Inflammatory macrophage treated with lipopolysaccharide for 4 hours (primary cell): ENCODE results near the gene MPPED2.
A peak's percentile ranks its signal among the peaks of the same experiment; 100 is the strongest.

ENCODE experiments used
- DNase-seq: peaks from one replicate; pipeline ENCODE4 v3.0.0-alpha.2; 2020

MPPED2 gene

GRCh38 chr11:30586251-30587144, at the start of gene MPPED2:
Gene MPPED2, minus strand, starts transcription at chr11:30586353. Its CDS starts 5,980 bp downstream, at chr11:30580373.
- DNase-seq: peak; percentile 22

- DNase-seq: no peak
These were observed 49.3 kb upstream of the MPPED2 start for GRCh38 chr11:30635401-30635989.

- no peak for DNase-seq
These were observed 45.0 kb upstream of the MPPED2 start for GRCh38 chr11:30631148-30631547.

GRCh38 chr11:30619767-30620166, 33.6 kb upstream of the MPPED2 start:
- no peak for DNase-seq

- no peak for DNase-seq
These were observed 31.6 kb upstream of the MPPED2 start for GRCh38 chr11:30617762-30618161.

GRCh38 chr11:30610628-30611027, 24.5 kb upstream of the MPPED2 start:
- no peak for DNase-seq

GRCh38 chr11:30608534-30608933, 22.4 kb upstream of the MPPED2 start:
- DNase-seq: no peak

- DNase-seq: no peak
These were observed 19.0 kb upstream of the MPPED2 start for GRCh38 chr11:30605036-30605605.

- DNase-seq: no peak
These were observed 17.2 kb upstream of the MPPED2 start for GRCh38 chr11:30603357-30603756.

- no peak for DNase-seq
These were observed 10.7 kb upstream of the MPPED2 start for GRCh38 chr11:30596832-30597231.

- DNase-seq: no peak
These were observed 9.8 kb upstream of the MPPED2 start for GRCh38 chr11:30595934-30596333.

GRCh38 chr11:30594646-30595411, 8.7 kb upstream of the MPPED2 start:
- DNase-seq: no peak

- no peak for DNase-seq
These were observed 1.2 kb upstream of the MPPED2 start for GRCh38 chr11:30587269-30587812.

GRCh38 chr11:30585892-30586250, 282 bp downstream of the MPPED2 start:
- DNase-seq: no peak

GRCh38 chr11:30585125-30585891, 845 bp downstream of the MPPED2 start:
- DNase-seq: no peak

GRCh38 chr11:30583476-30584280, 2.5 kb downstream of the MPPED2 start:
- DNase-seq: no peak

- no peak for DNase-seq
These were observed 3.4 kb downstream of the MPPED2 start for GRCh38 chr11:30582726-30583125.

- no peak for DNase-seq
These were observed 4.5 kb downstream of the MPPED2 start for GRCh38 chr11:30581675-30582074.

- no peak for DNase-seq
These were observed 5.6 kb downstream of the MPPED2 start for GRCh38 chr11:30580573-30580972.

GRCh38 chr11:30579415-30580175, 6.6 kb downstream of the MPPED2 start:
- no peak for DNase-seq

- DNase-seq: no peak
These were observed 7.7 kb downstream of the MPPED2 start for GRCh38 chr11:30578406-30578805.
